Ovary (tissue), 9 donors: ENCODE results near the gene SLC13A2. TPM values are rescaled to one million over a fixed set of nuclear protein-coding genes. Genes with fewer than 3 reads are reported as not detected.

Source experiments
- DNase-seq, 5 donors: peaks; one replicate each; pipeline ENCODE4 v3.0.0-alpha.2; 2019 to 2020
- H3K27ac ChIP-seq, 2 donors: fragments of 200-600 bp; one replicate each; pipeline versions ENCODE4 v1.5.1 to v1.8.0; 2019 to 2022
- H3K27me3 ChIP-seq: fragments of 200-600 bp; one replicate; pipeline ENCODE4 v1.8.0; 2022
- H3K36me3 ChIP-seq: fragments of 200-600 bp; sonication (generic); one replicate; pipeline ENCODE4 v1.5.1; 2019
- H3K4me1 ChIP-seq: one replicate; pipeline ENCODE4 v1.8.1; 2013; ENCODE audit warnings: mild to moderate bottlenecking, moderate library complexity; ENCODE audit not compliant: insufficient read depth
- H3K4me3 ChIP-seq: fragments of 200-600 bp; sonication (generic); one replicate; pipeline ENCODE4 v1.5.1; 2017
- H3K9me3 ChIP-seq, 2 donors: fragments of 200-600 bp in 1 of 2; sonication (generic) in 1 of 2; one replicate each; pipeline versions ENCODE4 v1.5.1 to v1.8.1; 2013 to 2019; ENCODE audit warnings: mild to moderate bottlenecking in 1 of 2, moderate library complexity in 1 of 2
- CTCF ChIP-seq, 3 donors: fragments of 450-650 bp in 2 of 3; fragments of 200-600 bp in 1 of 3; IDR thresholded peaks; one replicate each; pipeline versions ENCODE4 v1.5.1 to v1.8.0; 2016 to 2022; ENCODE audit warnings: antibody characterized with exemption in 3 of 3, mild to moderate bottlenecking in 1 of 3
- EP300 ChIP-seq: sonication (generic); formaldehyde crosslinking; IDR thresholded peaks from one replicate; pipeline ENCODE4 v1.6.1; 2017; ENCODE audit warnings: antibody characterized with exemption
- POLR2A ChIP-seq: fragments of 450-650 bp; IDR thresholded peaks from one replicate; pipeline ENCODE4 v1.6.1; 2017; ENCODE audit warnings: antibody characterized with exemption, mild to moderate bottlenecking, moderate library complexity
- WGBS, 3 donors: extraction: QIAGEN DNeasy Blood & Tissue Kit in 1 of 3; methylation state at CpG; one replicate each; pipeline versions ENCODE4 v1.1.5 to v1.1.7; 2013 to 2017; 5-methylcytosine and 5-hydroxymethylcytosine counted together
- intact Hi-C, 4 donors: fragments of 100-400 bp; cut with DNase I; formaldehyde crosslinking; loops; one replicate each; pipeline versions ENCODE4 v1.11.0 to v1.15.1; 2022 to 2023
- polyA plus RNA-seq, 2 donors: library from polyadenylated mRNA; stranded (reverse); fragments of 200-250 nt in 1 of 2; fragments of 350-450 nt in 1 of 2; fragmentation: Illumina TruSeq in 1 of 2; extraction: RNeasy Lipid Tissue Mini Kit (QIAGEN cat#74804) in 1 of 2; gene quantifications; one replicate each; pipeline ENCODE4 v1.2.3, GENCODE V29; 2013 to 2014
- total RNA-seq, 7 donors: library from RNA; depleted of rRNA in 2 of 7; stranded (reverse); fragments of >200 nt in 2 of 7; fragmentation: NEBNext Ultra II Directional in 3 of 7; extraction: Animal tissue kit (Norgen Biotek cat#: 25700) in 3 of 7; gene quantifications; one replicate each; pipeline versions ENCODE4 v1.1.0 to v1.2.4, GENCODE V29; 2016 to 2023
- donor health status: DM: no; HTN: no; CAD: no; lungs with moderate emphysema.
- donor health status: DM: no; HTN: no; CAD: no.
- donor health status: Bipolar disorder and iron deficiency.
- donor health status: DM: yes; HTN: yes; CAD: no.
- donor health status: DM: no; HTN: no; CAD: no.
- donor health status: DM: yes; HTN: yes; CAD: no.

Gene SLC13A2
- total and polyA plus RNA-seq, 9 donors, result 0.95 TPM; not detected in 8

DNA sequence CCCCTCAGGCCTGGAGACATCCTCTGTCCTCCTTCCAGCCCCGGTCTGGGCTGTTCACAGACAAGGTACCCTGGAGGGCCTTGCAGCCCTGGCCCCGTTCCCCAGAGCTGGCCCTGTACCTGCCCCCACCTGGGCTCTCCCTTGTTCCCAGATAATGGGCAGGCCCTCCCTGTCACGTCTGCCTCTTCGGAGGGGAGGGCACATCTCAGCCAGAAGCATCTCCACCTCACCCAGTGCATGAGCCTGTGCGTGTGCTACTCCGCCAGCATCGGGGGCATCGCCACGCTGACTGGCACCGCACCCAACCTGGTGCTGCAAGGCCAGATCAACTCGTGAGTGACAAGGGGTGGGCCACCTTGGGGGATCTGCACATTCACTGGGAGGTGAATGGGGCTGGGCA is 17.8 kb downstream of the SLC13A2 start:
- TF ChIP-seq POLR2A (no peak), CTCF (IDR thresholded peaks at IDR 0.05) (no peak), EP300 (no peak)
- H3K9me3 ChIP-seq, result no peaks in the 10 kb centered on the region
- DNase-seq, result no peak
- no peak overlapping the region for H3K27ac ChIP-seq
- no peaks in the 10 kb centered on the region for H3K36me3 ChIP-seq
- 78 to 79% (median 79%) methylated on average over 11 of the region's 11 CpGs for WGBS, 3 donors
- no peak overlapping the region for H3K4me3 ChIP-seq
- H3K4me1 ChIP-seq, result no peaks in the 10 kb centered on the region
- intact Hi-C loops, result loop anchor here in 1 of 4 donors (5.0 kb wide), 1 partner anchor 126 kb away; no protein-coding TSS in a partner anchor
- no peaks in the 10 kb centered on the region for H3K27me3 ChIP-seq

DNA sequence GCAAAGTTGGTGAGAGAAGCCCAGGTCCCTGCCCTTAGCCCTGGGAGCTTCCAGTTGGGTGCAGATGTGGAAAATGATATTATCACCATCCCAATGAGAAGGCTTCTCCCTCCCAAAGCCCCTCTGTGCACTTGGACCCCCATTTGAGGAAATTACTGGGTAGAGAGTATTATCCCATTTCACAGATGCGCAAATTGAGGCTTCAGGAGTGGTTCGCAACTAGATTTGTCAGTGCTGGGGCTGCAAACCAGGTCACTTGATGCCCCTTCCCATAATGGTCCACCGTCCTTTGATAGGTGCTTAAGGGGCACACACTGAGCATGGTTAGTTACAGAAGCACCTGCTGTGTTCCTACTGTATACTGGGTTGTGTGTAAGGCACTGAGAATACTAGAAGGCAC is 18.4 kb downstream of the SLC13A2 start:
- 94 to 96% (median 94%) methylated on average over 3 of the region's 3 CpGs for WGBS, 3 donors
- Histone ChIP-seq H3K4me1 (no peaks in the 10 kb centered on the region), H3K27ac (no peak overlapping the region), H3K4me3 (no peak overlapping the region), H3K9me3 (no peaks in the 10 kb centered on the region), H3K36me3 (no peaks in the 10 kb centered on the region), H3K27me3 (no peaks in the 10 kb centered on the region)
- no peak for DNase-seq
- TF ChIP-seq CTCF (IDR thresholded peaks at IDR 0.05) (no peak), POLR2A (no peak), EP300 (no peak)
- intact Hi-C loops, result loop anchor here in 1 of 4 donors (5.0 kb wide), 1 partner anchor 125 kb away; no protein-coding TSS in a partner anchor

- Histone ChIP-seq H3K27me3 (no peaks in the 10 kb centered on the region), H3K9me3 (no peaks in the 10 kb centered on the region), H3K4me3 (no peak overlapping the region), H3K27ac (no peak overlapping the region), H3K4me1 (no peaks in the 10 kb centered on the region), H3K36me3 (no peaks in the 10 kb centered on the region)
- WGBS, 3 donors, result 42 to 53% (median 44%) methylated on average over 4 of the region's 4 CpGs
- DNase-seq, result no peak
- TF ChIP-seq POLR2A (no peak), EP300 (no peak), CTCF (IDR thresholded peaks at IDR 0.05) (no peak)
- intact Hi-C loops, result loop anchor here in 1 of 4 donors (5.0 kb wide), 1 partner anchor 125 kb away; no protein-coding TSS in a partner anchor
Observed at GRCh38 chr17:28492352-28493310, 19.2 kb downstream of the SLC13A2 start.

DNA sequence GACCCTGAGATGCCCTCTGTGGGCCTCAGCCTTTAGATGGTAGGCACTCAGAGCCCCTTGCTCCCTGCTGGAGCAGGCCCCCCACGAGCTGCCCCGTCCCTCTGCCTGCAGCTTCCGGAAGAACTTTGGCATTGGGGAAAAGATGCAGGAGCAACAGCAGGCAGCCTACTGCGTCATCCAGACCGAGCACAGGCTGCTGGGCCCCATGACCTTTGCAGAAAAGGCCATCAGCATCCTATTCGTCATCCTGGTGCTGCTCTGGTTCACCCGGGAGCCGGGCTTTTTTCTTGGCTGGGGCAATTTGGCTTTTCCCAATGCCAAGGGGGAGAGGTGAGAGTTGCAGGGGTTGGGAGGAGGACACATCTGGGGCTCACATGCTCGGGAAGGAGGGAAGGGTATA is 20.0 kb downstream of the SLC13A2 start:
- DNase-seq, result no peak
- no peak overlapping the region for H3K4me3 ChIP-seq
- no peaks in the 10 kb centered on the region for H3K4me1 ChIP-seq
- intact Hi-C loops, result loop anchor here in 1 of 4 donors (5.0 kb wide), 1 partner anchor 124 kb away; no protein-coding TSS in a partner anchor
- H3K36me3 ChIP-seq, result no peaks in the 10 kb centered on the region
- no peaks in the 10 kb centered on the region for H3K9me3 ChIP-seq
- WGBS, 3 donors, result 20 to 29% (median 26%) methylated on average over 9 of the region's 9 CpGs
- no peaks in the 10 kb centered on the region for H3K27me3 ChIP-seq
- TF ChIP-seq POLR2A (no peak), EP300 (no peak), CTCF (IDR thresholded peaks at IDR 0.05) (no peak)
- no peak overlapping the region for H3K27ac ChIP-seq
